Stimulated activated CD4-positive, alpha-beta T cell treated with anti-CD3 and anti-CD28 coated beads, Interleukin-12 subunit alpha, Interleukin-12 subunit beta, amount 100 ng/mL, for 4 hours (primary cell): ENCODE data around the gene PRKAG2.
"Not testable (repeated sequence)": the region's sequence is repeated elsewhere in the genome, so short reads cannot be mapped to it uniquely, and the experiment has no call there.

Experiments
- DNase-seq: peaks from one replicate; pipeline ENCODE4 v3.0.0-alpha.2; 2020

Gene PRKAG2

GRCh38 chr7:151601521-151602305, 275.2 kb downstream of the PRKAG2 start:
- DNase-seq = no peak

GRCh38 chr7:151600331-151600730, 276.6 kb downstream of the PRKAG2 start:
- DNase-seq = no peak

- no peak for DNase-seq
Observed at GRCh38 chr7:151599401-151600227, 277.3 kb downstream of the PRKAG2 start.

- DNase-seq = no peak
Observed at GRCh38 chr7:151597541-151598444, 279.1 kb downstream of the PRKAG2 start.

- DNase-seq = no peak
Observed at GRCh38 chr7:151595702-151596350, 281.1 kb downstream of the PRKAG2 start.

- DNase-seq = no peak
Observed at GRCh38 chr7:151592868-151593486, 283.9 kb downstream of the PRKAG2 start.

- DNase-seq = no peak
Observed at GRCh38 chr7:151592330-151592729, 284.6 kb downstream of the PRKAG2 start.

- no peak for DNase-seq
Observed at GRCh38 chr7:151591866-151592265, 285.0 kb downstream of the PRKAG2 start.

- no peak for DNase-seq
Observed at GRCh38 chr7:151590850-151591771, 285.8 kb downstream of the PRKAG2 start.

GRCh38 chr7:151590071-151590849, 286.7 kb downstream of the PRKAG2 start:
- DNase-seq = no peak

GRCh38 chr7:151588982-151589381, 287.9 kb downstream of the PRKAG2 start:
- DNase-seq = no peak

- no peak for DNase-seq
Observed at GRCh38 chr7:151586531-151587260, 290.2 kb downstream of the PRKAG2 start.

GRCh38 chr7:151585744-151586393, 291.0 kb downstream of the PRKAG2 start:
- DNase-seq = no peak

- no peak for DNase-seq
Observed at GRCh38 chr7:151581741-151582140, 295.2 kb downstream of the PRKAG2 start.

- DNase-seq = no peak
Observed at GRCh38 chr7:151579644-151580043, 297.3 kb downstream of the PRKAG2 start.

GRCh38 chr7:151575410-151575809, 301.5 kb downstream of the PRKAG2 start:
- no peak for DNase-seq

GRCh38 chr7:151573046-151573445, 303.9 kb downstream of the PRKAG2 start:
- DNase-seq = not testable (repeated sequence)

- no peak for DNase-seq
Observed at GRCh38 chr7:151572136-151572535, 304.8 kb downstream of the PRKAG2 start.

- DNase-seq = no peak
Observed at GRCh38 chr7:151571471-151571870, 305.4 kb downstream of the PRKAG2 start.
